NCI-H2081 (cell line): Measurements from ENCODE around the gene PDE4C.

Experiments used
- DNase-seq, 2 experiments: peaks; one replicate each; lab custom pipeline; 2025; lab: John Stamatoyannopoulos, UW

The PDE4C gene

GRCh38 chr19:18225702-18226468 lies at the start of gene PDE4C:
PDE4C (minus strand) TSS chr19:18226438; CDS start chr19:18226415, 23 bp downstream.
- DNase-seq = no peak

- no peak for DNase-seq
Observed at GRCh38 chr19:18274781-18275356, 48.6 kb upstream of the PDE4C start.

GRCh38 chr19:18274219-18274780 lies 48.1 kb upstream of the PDE4C start, which contains the start of gene IQCN:
IQCN (minus strand) TSS chr19:18274452; CDS start chr19:18269478, 4,974 bp downstream.
- no peak for DNase-seq

- no peak for DNase-seq
Observed at GRCh38 chr19:18273561-18274218, 47.5 kb upstream of the PDE4C start.

GRCh38 chr19:18271433-18271841 lies 45.2 kb upstream of the PDE4C start:
- no peak for DNase-seq

GRCh38 chr19:18270326-18270725 lies 44.1 kb upstream of the PDE4C start:
- DNase-seq = no peak

GRCh38 chr19:18269070-18269723 lies 43.0 kb upstream of the PDE4C start:
- no peak for DNase-seq

- no peak for DNase-seq
Observed at GRCh38 chr19:18266771-18267686, 40.8 kb upstream of the PDE4C start.

GRCh38 chr19:18265582-18265981 lies 39.3 kb upstream of the PDE4C start:
- no peak for DNase-seq

GRCh38 chr19:18264971-18265540 lies 38.8 kb upstream of the PDE4C start:
- DNase-seq = no peak

GRCh38 chr19:18264137-18264854 lies 38.1 kb upstream of the PDE4C start:
- DNase-seq = no peak

- no peak for DNase-seq
Observed at GRCh38 chr19:18263324-18264136, 37.3 kb upstream of the PDE4C start.

- DNase-seq = no peak
Observed at GRCh38 chr19:18262917-18263316, 36.7 kb upstream of the PDE4C start.

GRCh38 chr19:18262144-18262543 lies 35.9 kb upstream of the PDE4C start:
- DNase-seq = no peak

GRCh38 chr19:18261474-18261873 lies 35.2 kb upstream of the PDE4C start:
- DNase-seq = no peak

- no peak for DNase-seq
Observed at GRCh38 chr19:18259893-18260292, 33.7 kb upstream of the PDE4C start.

GRCh38 chr19:18257503-18258470 lies 31.5 kb upstream of the PDE4C start:
- no peak for DNase-seq
